Activated T-cell treated with anti-CD3 and anti-CD28 coated beads, Interleukin-2, amount 50 U/mL, for 72 hours (primary cell): ENCODE data around the gene DOCK10. TPM values are rescaled to one million over a fixed set of nuclear protein-coding genes. Genes with fewer than 3 reads are reported as not detected.

Experiments used
- ATAC-seq, 2 donors: fragments of 150-1000 bp; cut with Tn5 transposase; replicated peaks in 1 of 2; 2 replicates each; pipeline ENCODE4 v1.10.0; 2021; ENCODE audit warnings: moderate library complexity in 2 of 2, mild to moderate bottlenecking in 1 of 2
- DNase-seq, 2 donors: peaks; one replicate each; pipeline ENCODE4 v3.0.0; 2021 to 2022; ENCODE audit warnings: mixed read lengths in 1 of 2
- H3K27ac Mint-ChIP-seq: one replicate; pipeline ENCODE4 v1.8.0; 2022; ENCODE audit warnings: mild to moderate bottlenecking, moderate library complexity, mixed read lengths
- H3K27me3 Mint-ChIP-seq: one replicate; pipeline ENCODE4 v1.8.0; 2022; ENCODE audit warnings: low read depth, mixed read lengths
- H3K36me3 Mint-ChIP-seq, 2 donors: one replicate each; pipeline ENCODE4 v1.8.0; 2022; ENCODE audit warnings: mixed read lengths in 2 of 2, mild to moderate bottlenecking in 1 of 2; ENCODE audit not compliant: insufficient read depth in 2 of 2
- H3K4me1 Mint-ChIP-seq: one replicate; pipeline ENCODE4 v1.8.0; 2022; ENCODE audit warnings: low read depth, mixed read lengths
- H3K4me3 Mint-ChIP-seq, 2 donors: one replicate each; pipeline ENCODE4 v1.8.0; 2022; ENCODE audit warnings: mild to moderate bottlenecking in 2 of 2, mixed read lengths in 2 of 2, moderate library complexity in 2 of 2
- H3K9me3 Mint-ChIP-seq, 2 donors: one replicate each; pipeline ENCODE4 v1.8.0; 2022; ENCODE audit warnings: mixed read lengths in 2 of 2
- total RNA-seq, 2 donors: library from RNA; stranded (reverse); gene quantifications; one replicate each; pipeline ENCODE4 v1.2.3, GENCODE V29; 2022

Gene DOCK10
- total RNA-seq, 2 donors from 2014 or later: 179 to 199 TPM

DNA sequence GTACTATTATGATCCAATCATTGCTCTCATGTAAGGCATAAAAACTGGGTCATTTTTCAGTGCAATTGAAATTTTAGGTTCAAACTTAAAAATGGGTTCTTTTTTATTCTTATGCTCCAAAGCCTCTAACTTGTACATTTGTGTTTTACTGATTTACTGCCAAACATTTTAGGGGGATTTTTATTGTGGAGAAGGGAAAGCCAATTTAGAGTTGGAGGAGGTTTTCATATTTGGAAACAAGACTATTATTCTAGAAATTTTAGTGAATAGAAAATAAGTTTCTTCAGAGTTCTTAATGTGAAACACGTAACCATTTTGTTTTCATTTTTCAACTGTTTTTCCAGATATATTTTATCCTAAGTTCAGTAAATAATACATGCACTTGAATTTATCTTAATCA lies 138.6 kb downstream of the DOCK10 start:
- Mint-ChIP-seq H3K27me3 (no peaks in the 10 kb centered on the region), H3K9me3 (peaks cover 0 to 1% of the 10 kb centered on the region in 2 donors), H3K36me3 (peaks cover 14 to 31% of the 10 kb centered on the region in 2 donors), H3K4me3 (no peak overlapping the region), H3K4me1 (peaks cover 63% of the 10 kb centered on the region), H3K27ac (peak overlapping the region; percentile 10)
- no peak for DNase-seq
- ATAC-seq: no peak

DNA sequence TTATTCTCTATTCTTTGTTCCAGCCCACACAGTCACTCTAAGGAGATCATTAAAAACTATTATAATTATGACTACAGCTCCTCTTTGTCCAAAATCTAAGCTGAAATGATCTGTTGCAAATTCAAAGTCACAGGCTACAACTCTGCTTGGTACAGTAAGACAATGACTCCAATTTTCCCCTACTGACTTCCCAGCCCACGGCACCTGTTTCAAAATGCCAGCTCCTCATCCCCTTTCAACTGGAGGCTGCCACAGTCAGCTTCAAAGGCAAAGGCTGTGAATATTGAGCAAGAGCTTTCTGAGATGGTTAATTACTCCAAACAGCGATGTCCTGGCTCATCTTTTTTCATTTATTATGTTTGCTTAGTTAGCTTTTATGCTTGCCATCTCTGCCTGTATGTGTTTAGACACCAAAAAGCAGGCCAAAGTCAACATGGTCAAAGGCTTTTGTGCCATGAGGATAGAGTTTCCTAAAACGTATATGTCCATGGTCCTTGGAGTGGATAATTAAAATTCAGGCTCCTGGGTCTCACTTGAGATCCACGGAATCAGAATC lies 141.1 kb downstream of the DOCK10 start:
- DNase-seq (no peak), ATAC-seq (no peak)
- Mint-ChIP-seq H3K4me3 (no peak overlapping the region), H3K27ac (peak overlapping the region; percentile 83), H3K9me3 (no peaks in the 10 kb centered on the region), H3K27me3 (no peaks in the 10 kb centered on the region), H3K4me1 (peaks cover 61% of the 10 kb centered on the region), H3K36me3 (peaks cover 8 to 14% of the 10 kb centered on the region in 2 donors)

DNA sequence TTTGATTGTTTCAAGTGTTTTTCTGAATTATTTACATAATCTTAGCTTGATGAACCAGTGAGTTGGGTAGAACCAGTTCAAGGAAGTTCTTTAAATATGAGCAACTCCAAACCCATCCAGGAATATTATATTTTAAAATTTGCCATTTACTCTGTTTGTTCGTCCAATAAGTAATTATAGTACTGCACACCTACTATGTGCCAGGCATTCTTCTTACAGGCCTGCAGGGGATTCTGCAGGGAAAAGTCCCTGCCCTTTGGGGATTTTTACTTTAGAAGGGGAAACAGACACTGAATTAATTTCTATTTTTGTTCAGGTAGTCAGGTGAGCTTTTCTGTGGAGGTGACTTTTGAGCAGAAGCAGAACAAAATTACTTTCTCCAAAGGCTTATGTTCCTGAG lies 146.9 kb downstream of the DOCK10 start:
- ATAC-seq (no peak), DNase-seq (no peak)
- peaks cover 69% of the 10 kb centered on the region for H3K4me1 Mint-ChIP-seq
- peaks cover 12 to 34% of the 10 kb centered on the region in 2 donors for H3K36me3 Mint-ChIP-seq
- no peaks in the 10 kb centered on the region for H3K27me3 Mint-ChIP-seq
- no peaks in the 10 kb centered on the region for H3K9me3 Mint-ChIP-seq
- peak overlapping the region in 1 of 2 donors; percentile 80 for H3K4me3 Mint-ChIP-seq
- peak overlapping the region; percentile 83 for H3K27ac Mint-ChIP-seq

DNA sequence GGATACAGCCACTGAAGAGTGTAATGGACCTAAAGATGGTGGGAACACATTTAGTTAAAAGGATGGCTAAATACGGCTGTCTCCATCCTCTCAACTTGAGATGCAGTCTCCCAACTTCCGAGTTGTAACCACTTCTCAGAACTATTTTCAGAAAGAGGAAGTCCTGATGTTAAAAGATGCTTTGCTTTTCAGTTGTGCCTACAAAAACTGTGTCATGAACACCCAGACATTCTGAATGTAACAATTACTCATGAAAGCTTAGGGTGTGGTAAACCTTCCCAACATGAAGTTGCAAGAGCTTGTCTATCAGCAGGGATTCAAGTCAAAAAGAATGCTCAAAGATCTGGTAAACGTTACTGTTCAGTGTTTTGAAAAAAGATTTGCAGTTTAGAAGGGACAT lies 147.9 kb downstream of the DOCK10 start:
- Mint-ChIP-seq H3K4me3 (peak overlapping the region; percentile 38 to 80), H3K9me3 (no peaks in the 10 kb centered on the region), H3K36me3 (peaks cover 14 to 45% of the 10 kb centered on the region in 2 donors), H3K4me1 (peaks cover 78% of the 10 kb centered on the region), H3K27me3 (no peaks in the 10 kb centered on the region), H3K27ac (peak overlapping the region; percentile 83)
- DNase-seq: no peak
- peak; percentile 50 to 90 for ATAC-seq

DNA sequence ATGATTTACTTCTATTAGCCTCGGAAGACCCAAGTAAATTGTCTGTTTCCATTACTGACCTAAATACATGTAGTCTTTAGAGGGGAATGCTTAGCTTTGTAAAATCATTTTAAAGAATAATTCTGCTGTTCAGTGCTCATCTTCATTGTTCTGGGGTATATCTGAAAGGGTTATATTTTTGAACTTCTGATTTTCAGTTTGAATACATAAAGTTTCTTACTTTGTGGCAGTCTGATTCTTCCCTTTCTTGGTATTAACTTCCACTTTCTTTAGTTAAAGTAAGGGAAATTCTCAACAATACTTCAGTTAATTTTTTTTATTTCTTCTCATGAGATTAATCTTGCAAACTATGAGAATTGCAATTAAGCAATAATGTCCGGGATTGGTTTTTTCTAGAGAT lies 148.4 kb downstream of the DOCK10 start:
- no peaks in the 10 kb centered on the region for H3K27me3 Mint-ChIP-seq
- H3K36me3 Mint-ChIP-seq: peaks cover 14 to 47% of the 10 kb centered on the region in 2 donors
- H3K27ac Mint-ChIP-seq: peak overlapping the region; percentile 83
- H3K9me3 Mint-ChIP-seq: no peaks in the 10 kb centered on the region
- DNase-seq: no peak
- peaks cover 80% of the 10 kb centered on the region for H3K4me1 Mint-ChIP-seq
- peak overlapping the region; percentile 38 to 80 for H3K4me3 Mint-ChIP-seq
- no peak for ATAC-seq

DNA sequence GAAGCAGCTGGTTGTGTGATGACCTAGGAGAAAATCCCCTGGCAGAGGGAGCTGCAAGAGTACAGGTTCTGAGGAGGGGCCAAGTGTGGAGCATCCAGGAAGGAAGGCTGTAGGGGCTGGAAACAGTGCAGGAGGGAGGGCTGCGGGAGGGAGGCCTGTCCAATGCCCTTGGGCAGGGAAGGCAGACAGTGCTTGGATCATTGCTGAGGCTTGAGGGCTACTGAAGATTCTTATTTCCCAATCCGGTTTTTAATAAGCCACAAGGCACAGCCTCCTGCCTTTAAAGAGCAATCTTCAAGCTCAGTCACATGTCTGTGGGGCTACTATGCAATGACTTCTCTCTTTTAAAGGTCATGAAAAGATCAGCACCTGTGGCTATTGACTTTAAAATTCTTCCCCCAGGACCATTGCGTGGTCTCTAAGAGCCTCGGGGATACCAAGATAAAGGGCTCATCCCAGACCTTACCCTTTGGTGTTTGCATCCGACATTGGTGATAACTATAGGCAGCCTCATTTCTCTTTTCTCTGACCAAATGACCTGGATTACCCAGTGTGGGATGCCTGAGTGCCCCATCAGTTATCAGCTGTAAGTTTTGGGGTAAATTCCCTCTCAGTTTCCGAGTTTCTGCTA lies 149.6 kb downstream of the DOCK10 start:
- H3K27me3 Mint-ChIP-seq: no peaks in the 10 kb centered on the region
- H3K4me3 Mint-ChIP-seq: no peak overlapping the region
- no peak overlapping the region for H3K27ac Mint-ChIP-seq
- DNase-seq (no peak), ATAC-seq (peak in 1 of 2 donors; percentile 32)
- H3K36me3 Mint-ChIP-seq: peaks cover 13 to 51% of the 10 kb centered on the region in 2 donors
- H3K4me1 Mint-ChIP-seq: peaks cover 79% of the 10 kb centered on the region
- H3K9me3 Mint-ChIP-seq: no peaks in the 10 kb centered on the region

DNA sequence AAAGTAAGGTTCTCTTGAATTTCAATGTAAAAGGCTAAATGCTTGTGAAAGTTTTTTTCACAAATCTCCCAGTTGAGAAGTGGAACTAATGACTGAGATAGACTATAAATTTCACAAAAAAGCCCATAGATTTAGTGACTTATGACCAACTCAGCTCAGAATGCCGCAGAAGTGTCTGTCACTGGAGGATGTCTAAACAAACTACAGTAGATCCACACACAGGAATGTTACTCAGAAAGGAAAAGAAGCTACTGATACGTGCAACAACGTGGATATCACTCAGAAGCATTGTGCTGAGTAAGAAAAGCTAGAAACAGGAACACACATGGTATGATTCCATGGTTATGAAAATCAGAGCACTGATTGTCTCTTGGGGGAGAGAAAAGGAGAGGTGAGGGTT lies 151.9 kb downstream of the DOCK10 start:
- Mint-ChIP-seq H3K27me3 (no peaks in the 10 kb centered on the region), H3K9me3 (no peaks in the 10 kb centered on the region), H3K36me3 (peaks cover 17 to 54% of the 10 kb centered on the region in 2 donors), H3K27ac (peak overlapping the region; percentile 7), H3K4me1 (peaks cover 79% of the 10 kb centered on the region), H3K4me3 (no peak overlapping the region)
- DNase-seq (no peak), ATAC-seq (no peak)

DNA sequence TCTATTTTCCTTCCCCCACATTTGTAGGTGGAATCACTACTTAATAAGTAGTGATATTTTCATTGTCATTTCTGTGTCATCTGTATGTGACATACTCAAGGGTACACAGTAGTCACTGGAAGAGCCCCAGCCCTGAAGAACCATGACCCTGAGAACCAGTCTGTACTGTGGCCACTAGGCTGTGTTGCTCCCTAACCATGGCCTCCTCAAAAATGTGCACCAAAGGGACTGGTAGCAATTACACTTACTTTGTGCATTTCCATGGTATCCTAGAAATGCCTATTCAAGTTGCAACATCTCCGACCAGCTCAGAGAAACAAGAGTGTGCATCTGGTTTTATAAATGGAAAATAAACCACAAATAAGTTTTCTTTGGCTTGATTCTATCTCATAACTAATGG lies 155.1 kb downstream of the DOCK10 start:
- Mint-ChIP-seq H3K4me3 (peak overlapping the region in 1 of 2 donors; percentile 35), H3K4me1 (peaks cover 82% of the 10 kb centered on the region), H3K36me3 (peaks cover 23 to 66% of the 10 kb centered on the region in 2 donors), H3K27ac (peak overlapping the region; percentile 27), H3K27me3 (no peaks in the 10 kb centered on the region), H3K9me3 (no peaks in the 10 kb centered on the region)
- peak in 1 of 2 donors; percentile 6 for DNase-seq
- no peak for ATAC-seq

DNA sequence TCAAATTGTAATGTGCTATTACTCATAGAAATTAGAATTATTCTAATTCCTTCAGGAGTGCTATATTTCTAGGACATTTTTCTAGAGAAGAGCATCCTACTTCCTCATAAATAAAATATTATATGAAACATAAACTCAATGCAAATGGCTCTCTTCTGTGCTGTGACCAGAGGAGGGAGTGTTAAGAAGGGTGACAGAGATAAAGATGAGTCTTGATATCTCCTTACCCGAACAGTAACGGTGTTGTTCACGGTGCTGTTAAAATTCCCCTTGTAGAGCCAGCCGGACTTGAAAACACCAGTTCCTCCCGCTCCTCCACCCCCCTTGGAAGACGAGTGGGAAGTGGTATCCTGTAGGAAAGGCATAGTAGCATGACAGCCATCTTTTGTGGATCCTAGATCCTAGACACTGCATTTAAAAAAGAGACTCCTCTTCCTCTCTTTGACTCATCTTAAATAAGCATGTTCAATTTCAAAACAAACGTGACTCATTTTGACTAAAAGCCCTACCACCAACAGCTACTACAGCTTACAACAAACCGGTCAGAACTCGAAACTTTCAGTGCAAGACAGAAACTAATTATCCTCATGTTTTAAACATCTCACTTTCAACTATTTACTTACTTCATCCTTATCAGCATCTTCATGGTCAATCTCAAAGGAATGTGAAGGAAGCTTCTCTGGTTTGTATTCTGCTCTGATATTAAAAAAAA lies 156.3 kb downstream of the DOCK10 start:
- peak overlapping the region; percentile 94 for H3K27ac Mint-ChIP-seq
- DNase-seq: peak; percentile 7 to 19
- no peaks in the 10 kb centered on the region for H3K27me3 Mint-ChIP-seq
- H3K4me1 Mint-ChIP-seq: peaks cover 85% of the 10 kb centered on the region
- no peaks in the 10 kb centered on the region for H3K9me3 Mint-ChIP-seq
- peaks cover 26 to 66% of the 10 kb centered on the region in 2 donors for H3K36me3 Mint-ChIP-seq
- H3K4me3 Mint-ChIP-seq: peak overlapping the region; percentile 33 to 62
- peak; percentile 86 to 88 for ATAC-seq

DNA sequence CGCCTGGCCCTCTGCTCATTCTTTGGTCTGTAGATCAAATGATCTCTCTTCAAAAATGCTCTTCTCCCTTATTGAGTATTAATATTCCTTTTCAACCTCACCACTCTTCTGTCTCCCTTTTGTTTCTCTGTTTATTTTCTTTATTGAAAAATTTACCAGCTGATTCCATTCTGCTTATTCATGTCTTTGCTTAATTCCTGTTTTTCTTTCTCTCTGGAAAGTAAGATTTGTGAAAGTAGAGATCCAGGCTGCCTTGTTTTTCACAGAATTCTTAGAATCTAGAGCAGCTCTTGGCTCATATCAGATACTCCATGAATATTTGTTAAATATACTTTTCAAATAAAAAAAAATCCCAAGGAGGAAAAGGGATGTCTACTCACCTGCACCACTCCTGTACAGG lies 157.0 kb downstream of the DOCK10 start:
- peaks cover 20 to 64% of the 10 kb centered on the region in 2 donors for H3K36me3 Mint-ChIP-seq
- peak overlapping the region; percentile 94 for H3K27ac Mint-ChIP-seq
- peak overlapping the region in 1 of 2 donors; percentile 23 for H3K4me3 Mint-ChIP-seq
- H3K9me3 Mint-ChIP-seq: no peaks in the 10 kb centered on the region
- ATAC-seq (no peak), DNase-seq (no peak)
- H3K27me3 Mint-ChIP-seq: no peaks in the 10 kb centered on the region
- peaks cover 78% of the 10 kb centered on the region for H3K4me1 Mint-ChIP-seq

DNA sequence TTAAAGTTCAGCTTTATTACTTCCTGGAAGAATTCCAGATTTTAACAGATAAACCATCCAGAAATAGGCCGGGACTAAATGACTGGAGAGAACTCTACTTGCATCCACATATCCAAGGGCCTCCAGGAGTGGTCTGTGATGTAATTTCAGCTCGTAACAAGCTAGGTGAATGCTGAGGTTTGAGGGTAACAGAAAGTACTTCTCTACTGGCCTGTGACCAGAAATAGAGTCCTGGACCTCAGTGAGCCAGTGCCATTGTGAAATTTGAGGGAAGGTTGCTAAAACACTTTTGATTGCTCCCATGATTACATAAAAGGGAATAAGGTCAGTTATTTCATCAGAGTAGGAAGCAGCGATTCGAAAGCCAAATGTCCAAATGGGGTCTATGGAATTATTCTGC lies 158.1 kb downstream of the DOCK10 start:
- Mint-ChIP-seq H3K27me3 (no peaks in the 10 kb centered on the region), H3K4me1 (peaks cover 69% of the 10 kb centered on the region), H3K27ac (no peak overlapping the region), H3K36me3 (peaks cover 19 to 56% of the 10 kb centered on the region in 2 donors), H3K4me3 (no peak overlapping the region), H3K9me3 (no peaks in the 10 kb centered on the region)
- DNase-seq (no peak), ATAC-seq (no peak)

DNA sequence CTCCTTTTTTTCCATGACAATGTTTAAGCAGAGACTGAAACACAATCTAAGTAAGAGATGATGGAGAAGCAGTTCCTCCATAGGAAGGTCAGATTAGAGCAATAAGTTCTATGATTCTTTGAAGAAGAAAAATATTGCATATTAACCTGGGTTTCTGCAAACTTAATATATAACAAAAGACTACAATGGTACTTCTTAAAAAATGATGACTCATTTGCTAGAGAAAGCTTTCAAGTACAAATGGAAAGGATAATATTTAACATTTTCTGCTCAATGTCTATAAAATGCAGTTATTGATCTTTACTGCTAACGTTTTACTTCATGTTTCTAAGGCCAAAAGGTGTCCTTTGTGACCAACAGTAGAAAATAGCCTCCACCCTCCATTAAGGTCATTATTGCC lies 158.6 kb downstream of the DOCK10 start:
- Mint-ChIP-seq H3K4me1 (peaks cover 71% of the 10 kb centered on the region), H3K27ac (peak overlapping the region; percentile 88), H3K27me3 (no peaks in the 10 kb centered on the region), H3K9me3 (no peaks in the 10 kb centered on the region), H3K36me3 (peaks cover 20 to 55% of the 10 kb centered on the region in 2 donors), H3K4me3 (peak overlapping the region in 1 of 2 donors; percentile 61)
- DNase-seq: no peak
- ATAC-seq: no peak

DNA sequence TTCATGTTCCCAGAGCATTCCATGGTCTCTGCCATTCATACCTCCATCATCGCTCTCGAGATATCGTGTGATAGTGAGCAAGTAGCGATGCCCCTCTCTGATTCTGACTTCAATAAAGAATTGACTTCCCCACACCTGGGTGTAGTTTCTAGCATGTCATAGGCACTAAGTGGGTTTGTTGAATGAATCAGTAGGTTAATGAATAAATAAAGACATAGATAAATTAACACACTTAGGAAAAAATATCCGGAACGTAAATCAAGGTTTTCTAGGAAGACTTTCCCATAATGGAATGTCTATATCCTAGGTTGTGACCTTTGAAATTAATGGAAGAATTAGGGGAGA lies 159.1 kb downstream of the DOCK10 start:
- ATAC-seq (no peak), DNase-seq (no peak)
- peaks cover 69% of the 10 kb centered on the region for H3K4me1 Mint-ChIP-seq
- H3K36me3 Mint-ChIP-seq: peaks cover 18 to 56% of the 10 kb centered on the region in 2 donors
- H3K9me3 Mint-ChIP-seq: no peaks in the 10 kb centered on the region
- H3K27me3 Mint-ChIP-seq: no peaks in the 10 kb centered on the region
- H3K27ac Mint-ChIP-seq: peak overlapping the region; percentile 88
- peak overlapping the region in 1 of 2 donors; percentile 61 for H3K4me3 Mint-ChIP-seq
